Measurements from ENCODE around the gene ATP11A.
A peak's percentile ranks its signal among the peaks of the same experiment; 100 is the strongest.
"Not testable (repeated sequence)": the region's sequence is repeated elsewhere in the genome, so short reads cannot be mapped to it uniquely, and the experiment has no call there.

The ATP11A gene

DNA sequence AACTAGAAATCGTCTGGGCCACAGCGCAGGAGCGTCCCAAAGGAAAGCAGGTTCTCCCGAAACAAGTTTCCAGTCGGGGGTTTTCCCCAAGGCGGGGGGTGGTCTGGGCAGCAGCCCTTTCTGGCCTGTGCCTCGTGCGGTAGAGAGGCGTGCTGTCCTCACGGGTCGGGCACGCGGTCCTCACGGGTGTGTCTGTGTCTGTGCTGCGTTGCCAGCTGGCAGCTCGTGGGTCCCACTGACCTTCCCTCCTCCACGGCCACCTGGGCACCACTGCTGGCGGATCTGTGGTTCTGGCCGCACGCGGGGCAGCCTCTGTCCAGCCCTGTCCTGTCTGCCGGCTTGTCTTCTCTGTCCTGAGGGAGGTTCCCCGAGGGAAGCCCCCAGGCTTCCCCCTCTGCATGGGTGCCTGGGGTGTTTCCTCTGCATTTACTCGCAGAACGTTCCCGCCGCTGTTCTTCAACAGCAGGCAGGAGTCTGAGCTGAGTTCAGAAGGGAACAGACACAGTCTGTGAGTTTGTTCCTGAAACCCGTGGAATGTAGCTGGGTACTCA is 181.0 kb downstream of the ATP11A start:
- no peak for DNase-seq

DNA sequence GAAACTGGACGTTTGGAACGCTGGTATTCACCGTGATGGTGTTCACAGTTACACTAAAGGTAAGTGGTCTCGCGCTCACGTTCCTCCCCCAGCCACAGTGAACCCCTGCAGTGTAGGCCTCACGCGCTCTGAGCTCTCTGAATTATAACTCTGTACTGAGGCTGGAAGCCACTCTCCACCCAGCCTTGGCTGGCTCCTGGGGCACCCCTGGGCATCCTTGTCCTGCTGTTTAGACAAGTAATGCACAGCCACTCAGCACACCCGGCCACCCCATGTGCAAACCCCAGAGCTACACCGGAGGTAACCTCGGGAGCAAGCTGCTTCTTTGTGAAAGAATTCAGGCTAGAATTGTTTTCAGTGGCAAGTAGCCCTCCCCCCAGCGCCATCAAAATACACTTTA is 181.9 kb downstream of the ATP11A start:
- no peak for DNase-seq

DNA sequence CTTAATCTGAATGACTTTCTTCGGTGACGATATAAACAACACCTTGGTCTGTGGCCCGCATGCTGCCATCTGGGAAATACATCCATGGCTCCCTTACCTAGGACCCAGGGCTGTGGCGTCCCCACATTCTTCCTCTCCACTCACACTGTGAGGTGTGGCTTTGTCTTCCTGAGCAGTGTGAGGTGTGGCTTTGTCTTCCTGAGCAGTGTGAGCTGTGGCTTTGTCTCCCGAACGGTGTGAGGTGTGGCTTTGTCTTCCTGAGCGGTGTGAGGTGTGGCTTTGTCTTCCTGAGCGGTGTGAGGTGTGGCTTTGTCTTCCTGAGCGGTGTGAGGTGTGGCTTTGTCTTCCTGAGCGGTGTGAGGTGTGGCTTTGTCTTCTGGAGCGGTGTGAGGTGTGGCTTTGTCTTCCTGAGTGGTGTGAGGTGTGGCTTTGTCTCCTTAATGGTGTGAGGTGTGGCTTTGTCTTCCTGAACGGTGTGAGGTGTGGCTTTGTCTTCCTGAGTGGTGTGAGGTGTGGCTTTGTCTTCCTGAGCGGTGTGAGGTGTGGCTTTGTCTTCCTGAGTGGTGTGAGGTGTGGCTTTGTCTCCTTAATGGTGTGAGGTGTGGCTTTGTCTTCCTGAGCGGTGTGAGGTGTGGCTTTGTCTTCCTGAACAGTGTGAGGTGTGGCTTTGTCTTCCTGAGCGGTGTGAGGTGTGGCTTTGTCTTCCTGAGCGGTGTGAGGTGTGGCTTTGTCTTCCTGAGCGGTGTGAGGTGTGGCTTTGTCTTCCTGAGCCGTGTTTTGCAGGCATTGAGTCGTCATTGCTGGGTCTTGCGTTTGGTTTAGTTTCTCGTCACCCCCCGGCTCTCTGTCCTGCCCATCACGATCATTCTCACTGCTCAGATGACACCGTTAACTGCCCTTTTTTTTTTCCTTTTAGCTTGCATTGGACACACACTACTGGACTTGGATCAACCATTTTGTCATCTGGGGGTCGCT is 183.1 kb downstream of the ATP11A start:
- not testable (repeated sequence) for DNase-seq

DNA sequence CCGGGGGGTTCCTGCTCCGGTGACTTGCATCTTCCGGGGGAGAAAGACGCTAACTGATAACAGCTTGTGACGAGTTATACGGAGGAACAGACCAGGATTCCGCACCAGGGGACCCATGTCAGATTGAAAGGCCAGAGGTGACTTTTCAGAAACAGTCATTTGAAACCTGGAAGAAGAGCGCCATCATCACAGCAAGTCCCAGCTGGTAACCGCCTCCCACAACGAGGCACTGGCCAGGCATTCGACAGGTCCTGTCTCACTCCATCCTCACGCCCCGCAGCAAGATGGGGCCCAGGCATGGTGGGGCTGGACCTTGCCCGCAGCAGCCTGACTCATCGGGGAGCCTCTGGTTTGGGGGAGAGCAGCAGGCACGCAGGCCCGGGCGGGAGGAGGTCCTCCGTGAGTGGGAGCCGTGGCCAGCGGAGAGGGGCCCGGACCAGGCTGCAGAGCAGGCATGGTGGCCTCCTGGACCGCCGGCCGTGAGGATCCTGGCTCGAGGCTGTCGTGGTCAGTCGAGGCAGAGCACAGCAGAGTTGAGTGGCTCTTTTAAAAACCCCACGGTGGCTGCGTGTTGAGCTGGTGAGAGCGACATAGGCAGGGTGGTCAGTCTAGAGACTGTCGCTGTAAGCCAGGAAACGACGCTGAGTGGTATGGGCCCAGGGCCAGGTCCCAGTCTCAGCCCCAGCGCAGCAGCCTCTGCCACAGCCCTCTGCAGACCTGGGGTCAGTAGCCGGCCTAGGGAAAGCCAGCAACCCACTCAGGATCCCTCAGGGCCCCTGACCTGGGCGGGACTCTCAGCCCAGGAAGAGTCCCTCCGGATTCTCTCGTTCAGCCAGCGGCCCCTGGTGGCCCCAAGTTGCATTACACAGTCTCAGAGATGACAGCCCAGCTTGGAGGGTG is 184.3 kb downstream of the ATP11A start:
- peak; percentile 83 for DNase-seq

DNA sequence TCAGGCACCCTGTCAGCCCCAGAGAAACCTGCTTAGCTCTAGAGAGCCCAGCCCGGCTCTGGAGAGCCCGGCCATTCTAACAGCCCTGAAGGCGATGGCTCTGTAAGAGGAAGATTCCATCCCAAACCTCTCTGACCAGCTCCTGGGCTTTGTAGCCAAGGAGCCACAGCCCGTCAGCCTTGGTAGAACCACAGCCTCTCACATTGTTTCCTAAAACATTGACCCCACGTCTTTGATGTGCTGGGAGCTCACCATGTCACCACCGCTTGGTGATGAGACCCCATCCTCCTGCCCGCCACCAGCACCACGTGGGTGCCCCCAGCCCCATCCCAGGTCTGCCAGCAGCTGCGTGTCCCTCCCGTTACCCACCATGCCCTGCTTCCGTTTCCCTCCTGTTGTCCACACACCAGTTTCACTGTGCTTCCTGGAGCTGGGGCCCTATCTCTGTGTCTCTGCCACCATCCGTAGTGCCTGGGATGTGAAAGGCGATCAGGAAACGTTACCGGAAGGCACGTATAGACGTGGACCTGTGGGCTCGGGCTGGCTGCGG is 185.0 kb downstream of the ATP11A start:
- no peak for DNase-seq

DNA sequence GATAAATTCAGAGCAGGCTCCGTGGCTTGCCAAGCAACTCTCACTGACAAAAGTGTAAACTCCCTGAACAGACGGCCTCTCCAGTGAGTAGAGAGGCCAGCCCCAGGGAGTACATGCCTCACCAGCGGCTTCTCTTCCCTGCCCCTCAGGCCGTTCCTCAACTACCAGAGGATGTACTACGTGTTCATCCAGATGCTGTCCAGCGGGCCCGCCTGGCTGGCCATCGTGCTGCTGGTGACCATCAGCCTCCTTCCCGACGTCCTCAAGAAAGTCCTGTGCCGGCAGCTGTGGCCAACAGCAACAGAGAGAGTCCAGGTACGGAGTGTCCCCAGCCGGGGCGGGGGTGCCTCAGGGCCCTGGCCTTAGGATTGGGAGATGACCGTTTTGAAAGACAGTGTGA is 185.8 kb downstream of the ATP11A start:
- no peak for DNase-seq

DNA sequence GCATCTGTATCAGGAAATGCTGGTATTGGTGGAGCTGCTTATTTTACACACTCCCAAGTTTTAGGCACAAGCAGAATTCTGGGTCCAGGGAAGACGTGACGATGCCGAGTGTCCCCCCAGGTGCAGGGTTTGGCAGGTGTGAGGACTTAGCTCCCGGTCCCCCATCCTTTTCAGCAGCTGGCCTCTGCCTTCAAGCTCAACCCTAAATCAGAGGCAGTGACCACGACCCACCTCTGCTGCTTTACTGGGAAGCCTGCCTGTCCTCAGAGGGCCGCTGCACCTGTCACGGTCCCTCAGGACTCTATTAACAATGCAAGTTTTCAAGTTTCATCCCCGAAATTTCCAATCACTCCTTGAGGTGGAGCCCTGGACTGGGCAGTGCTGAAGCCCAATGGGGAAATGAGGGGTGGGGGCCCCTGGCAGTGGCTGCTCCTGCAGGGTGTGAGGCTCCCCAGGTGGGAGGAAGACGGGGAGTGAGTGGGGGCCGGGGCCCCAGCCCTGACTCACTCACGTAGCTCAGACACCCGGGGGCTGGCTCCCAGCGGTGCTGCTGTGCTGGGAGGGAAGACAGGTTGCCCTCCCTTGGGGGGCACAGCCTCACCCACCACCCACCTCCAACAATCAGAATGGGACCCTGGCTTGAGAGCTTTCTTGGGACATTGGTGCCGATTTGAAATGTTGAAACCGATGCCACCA is 186.6 kb downstream of the ATP11A start:
- no peak for DNase-seq

DNA sequence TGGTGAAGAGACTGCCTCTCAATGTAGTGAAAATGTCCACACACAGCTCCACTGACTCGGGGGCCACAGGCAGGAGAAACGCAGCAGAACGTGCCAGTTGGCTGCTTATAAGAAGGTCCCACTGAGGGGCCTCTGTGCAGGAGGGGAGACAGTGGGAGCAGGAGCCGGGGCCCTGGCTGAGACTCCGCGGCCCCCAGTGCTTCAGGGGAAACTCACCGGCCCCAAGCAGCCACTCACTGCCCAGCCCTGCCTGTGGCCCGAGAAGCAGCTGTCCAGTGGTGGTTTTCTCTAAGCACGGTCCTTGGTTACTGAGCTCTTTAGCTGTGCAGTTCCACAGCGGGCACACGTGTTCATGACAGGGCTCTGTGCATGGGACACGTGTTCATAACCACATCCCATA is 187.2 kb downstream of the ATP11A start:
- no peak for DNase-seq

DNA sequence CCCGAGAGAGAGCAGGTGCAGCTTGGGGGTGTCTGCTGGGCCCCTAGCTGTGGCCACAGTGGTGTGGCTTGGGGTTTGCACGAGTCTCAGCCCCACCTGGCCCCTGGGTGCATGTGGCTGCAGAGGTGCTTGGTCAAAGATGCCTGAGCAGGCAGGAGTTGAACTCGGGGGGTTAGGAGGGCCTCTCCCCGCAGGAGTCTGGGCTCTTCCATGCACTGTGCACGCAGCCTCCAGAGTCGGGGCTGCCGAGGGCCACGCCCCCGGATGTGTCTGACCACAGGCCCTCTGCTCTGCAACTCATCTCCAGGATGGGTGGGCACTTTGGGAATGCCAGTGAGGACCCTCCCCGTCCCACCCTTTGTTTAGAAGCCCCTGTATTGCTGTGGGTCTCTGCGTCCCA is 187.7 kb downstream of the ATP11A start:
- DNase-seq = no peak

DNA sequence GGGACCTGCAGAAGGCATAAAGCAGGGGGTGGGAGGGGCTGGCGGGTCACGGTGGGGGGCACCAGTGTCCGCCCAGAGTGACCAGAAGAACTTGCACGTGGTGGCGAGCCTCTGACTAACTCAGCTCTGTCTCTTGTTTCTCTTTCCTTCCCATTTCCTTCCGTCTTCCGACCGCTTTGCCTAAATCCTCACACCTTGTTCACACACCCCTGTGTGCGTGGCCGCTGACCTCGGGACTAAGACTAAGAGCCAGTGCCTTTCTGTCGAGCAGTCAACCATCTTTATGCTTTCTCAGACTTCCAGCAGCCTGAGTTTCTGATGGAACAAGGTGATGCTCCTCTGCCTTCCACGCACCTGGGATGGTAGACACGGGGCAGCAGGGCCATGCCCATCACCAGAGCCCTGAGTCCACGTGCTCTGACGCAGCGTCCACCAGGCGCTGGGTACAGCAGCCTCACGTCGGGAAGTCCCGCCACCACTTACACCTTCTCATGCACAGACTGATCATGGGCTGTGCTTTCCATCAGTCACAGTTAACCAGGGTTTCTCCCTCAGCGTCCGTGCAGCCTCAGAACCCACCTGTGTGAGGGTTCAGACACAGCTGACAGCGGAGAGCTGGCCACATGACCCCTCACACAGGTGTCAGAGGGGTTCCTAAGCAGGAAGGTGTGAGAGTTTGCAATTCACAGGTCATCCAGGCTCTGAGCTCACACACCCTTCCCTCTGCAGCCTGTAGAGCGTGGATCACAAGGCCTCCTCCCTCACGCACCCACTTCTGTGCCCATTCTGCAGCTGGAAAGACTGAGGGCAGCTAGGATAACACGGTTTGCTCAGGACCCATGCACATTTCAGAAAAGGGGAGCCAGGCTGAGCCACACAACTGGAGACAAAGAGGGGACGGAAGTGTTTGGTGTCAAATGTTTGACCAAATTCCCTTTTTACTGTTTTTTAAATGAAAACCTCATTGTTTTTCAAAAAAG is 188.4 kb downstream of the ATP11A start:
- DNase-seq = no peak

DNA sequence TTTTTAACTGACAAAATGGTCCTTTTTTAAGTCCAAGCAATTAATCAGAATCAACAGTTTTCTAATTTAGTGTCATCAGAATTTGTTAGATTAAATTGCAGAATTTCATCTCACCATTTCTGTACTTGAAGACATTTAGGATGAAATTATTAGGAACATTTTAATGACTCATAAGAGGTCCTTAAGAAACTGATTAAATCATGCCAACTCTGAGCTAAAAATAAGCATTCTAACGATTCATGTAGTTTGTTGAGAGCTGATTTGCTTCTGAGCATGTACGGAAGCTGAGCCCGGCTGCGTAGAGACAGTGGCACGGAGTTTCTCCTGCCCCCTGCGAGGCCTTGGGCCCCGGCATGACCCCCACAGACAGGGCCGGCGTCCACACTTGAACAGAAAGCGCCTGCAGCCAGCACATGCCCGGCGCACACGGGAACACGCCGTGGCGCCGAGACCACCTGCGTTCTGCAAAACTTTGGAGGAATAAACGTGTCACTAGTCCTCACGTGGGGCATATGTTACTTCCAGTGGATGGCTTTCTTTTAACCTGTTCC is 189.5 kb downstream of the ATP11A start:
- DNase-seq = no peak

DNA sequence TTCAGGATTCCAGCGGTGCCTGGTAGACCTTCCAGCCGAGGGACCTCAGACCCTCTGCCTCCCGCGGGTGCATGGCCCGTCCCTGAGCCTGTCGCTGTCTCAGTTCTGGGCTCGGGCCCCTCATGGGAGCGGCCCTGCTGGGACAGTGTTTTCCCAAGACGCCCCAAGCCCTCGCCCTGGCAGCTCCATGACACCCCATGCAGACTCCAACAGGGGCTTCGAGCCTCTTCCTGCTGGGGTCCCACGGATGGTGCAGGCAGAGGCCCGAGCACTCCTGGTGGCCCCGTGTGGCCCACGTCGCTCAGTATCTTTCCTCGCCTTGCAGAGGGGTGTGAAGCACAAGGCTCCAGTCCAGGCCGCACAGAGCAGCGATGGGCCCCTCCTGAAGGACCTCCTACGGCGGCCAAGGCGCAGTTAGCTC is 190.4 kb downstream of the ATP11A start:
- no peak for DNase-seq

DNA sequence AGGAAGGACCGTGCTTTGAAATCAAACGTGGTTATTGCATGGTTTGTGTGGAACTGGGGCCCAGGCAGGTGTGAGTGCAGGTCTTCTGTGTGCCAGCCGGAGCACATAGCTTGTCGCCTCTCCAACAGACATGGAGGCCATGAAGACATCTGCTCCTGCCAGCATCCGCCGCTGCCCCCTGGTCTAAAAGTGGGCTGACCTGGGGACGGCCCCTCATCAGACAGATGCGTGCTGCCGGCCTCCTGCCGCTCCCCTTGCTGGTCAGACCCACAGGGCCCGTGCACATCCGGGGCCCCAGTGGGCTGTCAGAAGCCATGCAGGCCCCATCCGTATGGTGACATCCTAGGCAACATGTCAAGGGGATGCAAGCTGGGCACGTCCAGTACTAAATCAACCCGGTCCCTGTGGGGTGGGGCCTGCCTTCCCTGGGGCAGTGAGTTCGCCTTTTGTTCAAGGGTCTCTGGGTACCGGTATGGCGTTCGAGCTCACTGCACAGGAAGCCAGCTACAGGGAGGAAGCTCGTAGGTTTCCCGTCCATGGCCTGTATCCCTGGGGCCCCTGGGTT is 191.2 kb downstream of the ATP11A start:
- no peak for DNase-seq

DNA sequence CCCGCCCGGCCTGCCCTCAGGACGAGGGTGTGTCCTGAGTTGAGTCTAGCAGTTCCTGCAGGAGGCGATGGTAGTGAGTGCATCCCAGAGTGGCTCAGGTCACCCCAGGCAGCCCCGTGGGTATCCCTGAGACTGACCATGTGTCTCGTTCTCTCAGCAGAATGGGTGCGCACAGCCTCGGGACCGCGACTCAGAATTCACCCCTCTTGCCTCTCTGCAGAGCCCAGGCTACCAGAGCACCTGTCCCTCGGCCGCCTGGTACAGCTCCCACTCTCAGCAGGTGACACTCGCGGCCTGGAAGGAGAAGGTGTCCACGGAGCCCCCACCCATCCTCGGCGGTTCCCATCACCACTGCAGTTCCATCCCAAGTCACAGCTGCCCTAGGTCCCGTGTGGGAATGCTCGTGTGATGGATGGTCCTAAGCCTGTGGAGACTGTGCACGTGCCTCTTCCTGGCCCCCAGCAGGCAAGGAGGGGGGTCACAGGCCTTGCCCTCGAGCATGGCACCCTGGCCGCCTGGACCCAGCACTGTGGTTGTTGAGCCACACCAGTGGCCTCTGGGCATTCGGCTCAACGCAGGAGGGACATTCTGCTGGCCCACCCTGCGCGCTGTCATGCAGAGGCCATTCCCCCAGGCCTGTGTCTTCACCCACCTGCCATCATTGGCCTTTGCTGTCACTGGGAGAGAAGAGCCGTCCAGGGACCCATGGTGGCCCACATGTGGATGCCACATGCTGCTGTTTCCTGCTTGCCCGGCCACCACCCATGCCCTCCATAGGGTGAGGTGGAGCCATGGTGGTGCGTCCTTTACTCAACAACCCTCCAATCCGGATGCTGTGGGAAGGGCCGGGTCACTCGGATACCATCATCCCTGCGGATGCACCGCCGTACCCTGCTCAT is 192.1 kb downstream of the ATP11A start:
- no peak for DNase-seq

DNA sequence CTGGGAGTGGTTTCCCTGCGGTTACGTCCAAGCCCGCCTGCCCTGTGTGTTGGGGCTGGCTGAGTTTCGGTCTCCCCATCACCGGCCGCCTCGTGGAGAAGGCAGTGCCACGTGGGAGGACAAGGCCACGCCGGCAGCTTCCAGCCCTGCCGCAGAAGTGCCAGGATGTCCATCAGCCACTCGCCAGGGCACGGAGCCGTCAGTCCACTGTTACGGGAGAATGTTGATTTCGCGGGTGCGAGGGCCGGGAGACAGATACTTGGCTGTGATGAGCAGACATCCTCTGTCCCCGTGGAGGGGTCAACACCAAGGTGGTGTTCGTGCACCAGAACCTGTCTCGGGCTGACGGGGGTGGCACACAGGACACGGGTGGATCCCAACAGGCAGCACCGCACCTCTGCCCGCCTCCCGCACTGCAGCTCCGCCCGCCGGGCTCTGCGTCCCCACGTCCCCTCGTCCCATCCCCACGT is 192.8 kb downstream of the ATP11A start:
- DNase-seq = no peak

DNA sequence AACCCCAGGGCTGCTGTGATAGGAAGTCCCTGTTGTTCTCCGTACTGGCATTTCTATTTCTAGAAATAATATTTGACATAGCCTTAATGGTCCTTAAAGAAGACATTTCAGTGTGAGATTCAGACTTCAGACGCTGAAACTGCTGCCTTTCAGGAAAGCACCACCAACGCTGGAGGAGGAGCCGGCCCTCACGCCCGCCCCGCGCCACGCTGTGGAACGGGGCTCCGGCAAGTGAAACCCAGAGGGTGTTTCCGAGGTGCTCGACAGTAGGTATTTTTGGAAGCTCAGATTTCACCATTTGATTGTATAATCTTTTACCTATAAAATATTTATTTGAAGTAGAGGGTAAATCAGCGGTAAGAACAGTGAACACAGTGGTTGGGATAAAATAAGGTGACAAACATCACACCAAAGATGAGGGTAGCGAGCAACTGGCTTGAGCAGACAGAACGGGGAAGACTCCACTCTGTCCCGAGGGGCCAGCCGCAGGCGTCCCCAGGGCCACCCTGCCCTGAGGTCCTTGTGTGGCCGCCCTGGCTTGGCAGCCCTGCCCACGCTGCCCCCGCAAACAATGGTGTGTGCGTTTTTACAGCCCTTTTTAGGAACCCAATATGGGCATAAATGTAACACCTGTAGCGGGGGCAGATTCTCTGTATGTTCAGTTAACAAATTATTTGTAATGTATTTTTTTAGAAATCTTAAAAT is 193.6 kb downstream of the ATP11A start:
- no peak for DNase-seq

DNA sequence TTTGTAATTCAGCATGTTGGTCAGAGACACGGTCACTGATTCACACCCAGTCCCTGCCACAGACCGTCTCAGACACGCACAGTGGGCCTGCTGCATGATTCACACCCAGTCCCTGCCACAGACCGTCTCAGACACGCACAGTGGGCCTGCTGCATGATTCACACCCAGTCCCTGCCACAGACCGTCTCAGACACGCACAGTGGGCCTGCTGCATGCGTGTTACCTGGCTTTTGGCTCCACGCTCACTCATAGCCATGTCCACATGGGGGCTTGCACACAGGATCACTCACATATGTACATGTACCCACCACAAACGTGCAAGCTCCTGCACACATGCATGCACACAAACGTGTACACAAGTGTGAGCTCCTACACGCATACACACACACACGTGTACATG is 194.9 kb downstream of the ATP11A start:
- DNase-seq = not testable (repeated sequence)

DNA sequence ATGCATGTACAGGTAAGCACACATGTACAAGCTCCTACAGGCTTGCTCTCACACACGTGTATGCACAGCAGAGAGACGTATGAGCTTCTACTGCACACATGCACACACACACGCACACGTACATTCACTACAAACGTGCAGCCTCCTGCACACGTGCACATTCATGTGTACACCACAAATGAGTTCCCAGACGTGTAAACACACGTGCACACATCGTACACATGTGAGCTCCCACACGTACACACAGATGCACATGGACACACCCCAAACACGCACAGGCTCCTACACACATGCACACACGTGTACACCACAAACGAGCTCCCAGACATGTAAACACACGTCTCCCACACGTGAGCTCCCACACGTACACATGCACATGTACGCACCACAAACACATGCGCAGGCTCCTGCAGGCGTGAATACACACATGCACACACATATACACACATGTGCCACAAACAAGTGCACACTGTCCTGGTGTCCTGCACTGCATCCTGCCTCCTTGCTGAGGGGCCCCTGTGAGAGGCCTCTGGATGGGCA is 195.5 kb downstream of the ATP11A start:
- DNase-seq = no peak

All from femur (tissue), 1 donor.